NCI-H1092 treated with DMSO at 0.1 percent for 48 hours (cell line): ENCODE data around the gene AGAP1.

Experiments used
- DNase-seq: peaks from one replicate; lab custom pipeline; 2025; lab: John Stamatoyannopoulos, UW

Gene AGAP1

GRCh38 chr2:236001166-236001828 lies 507.5 kb downstream of the AGAP1 start:
- no peak for DNase-seq

- no peak for DNase-seq
These were observed 508.0 kb downstream of the AGAP1 start for GRCh38 chr2:236001854-236002253.

- no peak for DNase-seq
These were observed 514.2 kb downstream of the AGAP1 start for GRCh38 chr2:236008006-236008405.

- DNase-seq, result no peak
These were observed 515.0 kb downstream of the AGAP1 start for GRCh38 chr2:236008857-236009256.

- no peak for DNase-seq
These were observed 517.3 kb downstream of the AGAP1 start for GRCh38 chr2:236010920-236011685.

- no peak for DNase-seq
These were observed 518.3 kb downstream of the AGAP1 start for GRCh38 chr2:236012155-236012554.

GRCh38 chr2:236014408-236015131 lies 520.7 kb downstream of the AGAP1 start:
- DNase-seq, result no peak

GRCh38 chr2:236015171-236015570 lies 521.3 kb downstream of the AGAP1 start:
- no peak for DNase-seq

GRCh38 chr2:236016496-236016895 lies 522.7 kb downstream of the AGAP1 start:
- DNase-seq, result no peak

GRCh38 chr2:236017446-236017845 lies 523.6 kb downstream of the AGAP1 start:
- DNase-seq, result no peak

- no peak for DNase-seq
These were observed 525.6 kb downstream of the AGAP1 start for GRCh38 chr2:236019434-236019833.

GRCh38 chr2:236021499-236022057 lies 527.7 kb downstream of the AGAP1 start:
- no peak for DNase-seq

- no peak for DNase-seq
These were observed 528.3 kb downstream of the AGAP1 start for GRCh38 chr2:236022128-236022527.

GRCh38 chr2:236025892-236026291 lies 532.0 kb downstream of the AGAP1 start:
- DNase-seq, result no peak

GRCh38 chr2:236026841-236027240 lies 533.0 kb downstream of the AGAP1 start:
- no peak for DNase-seq

- no peak for DNase-seq
These were observed 534.2 kb downstream of the AGAP1 start for GRCh38 chr2:236028066-236028465.

- DNase-seq, result no peak
These were observed 539.6 kb downstream of the AGAP1 start for GRCh38 chr2:236033462-236033861.

- no peak for DNase-seq
These were observed 541.1 kb downstream of the AGAP1 start for GRCh38 chr2:236034974-236035373.

GRCh38 chr2:236036045-236036444 lies 542.2 kb downstream of the AGAP1 start:
- DNase-seq, result no peak

- DNase-seq, result no peak
These were observed 544.3 kb downstream of the AGAP1 start for GRCh38 chr2:236038096-236038495.

GRCh38 chr2:236040600-236041328 lies 546.9 kb downstream of the AGAP1 start:
- DNase-seq, result no peak

- DNase-seq, result no peak
These were observed 547.8 kb downstream of the AGAP1 start for GRCh38 chr2:236041616-236042015.
